ENCODE results near the gene CHD3. TPM values are rescaled to one million over a fixed set of nuclear protein-coding genes. Genes with fewer than 3 reads are reported as not detected.

The CHD3 gene
- polyA plus RNA-seq, 2 of the 4 experiments (the other 2 are of a cell fraction) = 56.3 to 111 TPM

GRCh38 chr17:7889166-7889955 lies 772 bp downstream of the CHD3 start (continued):
- 0 out of 3 replicates have a peak, but pooled peaks have one; percentile 24 for TF ChIP-seq BCL3 (IDR thresholded peaks at IDR 0.05)
- TF ChIP-seq TFCP2L1 (CRISPR knock-in tag; IDR thresholded peaks at IDR 0.05) = no peak
- no peak for TF ChIP-seq CBX8 (IDR thresholded peaks at IDR 0.05)
- peak; percentile 19 to 34; a peak in 2 of 5 replicates for TF ChIP-seq RAD21 (conservative IDR thresholded peaks at IDR 0.05 in 1 of 2, IDR thresholded peaks at IDR 0.05 in 1 of 2)
- no peak for TF ChIP-seq HOXA7 (CRISPR knock-in tag; IDR thresholded peaks at IDR 0.05)
- no peak for TF ChIP-seq NR3C1 (IDR thresholded peaks at IDR 0.05)
- no peak for TF ChIP-seq CBX2 (IDR thresholded peaks at IDR 0.05; ENCODE audit: borderline replicate concordance, low read depth)
- TF ChIP-seq POLR2AphosphoS2 (conservative IDR thresholded peaks at IDR 0.05; ENCODE audit: low read length) = no peak
- no peak for TF ChIP-seq ZSCAN20 (CRISPR knock-in tag; IDR thresholded peaks at IDR 0.05)
- TF ChIP-seq ZFP36 (IDR thresholded peaks at IDR 0.05; ENCODE audit: borderline replicate concordance, partially characterized antibody) = no peak
- TF ChIP-seq FOXS1 (CRISPR knock-in tag; IDR thresholded peaks at IDR 0.05) = no peak
- no peak for TF ChIP-seq BHLHE40 (IDR thresholded peaks at IDR 0.05; ENCODE audit: low read depth, low read length)
- TF ChIP-seq JUN (IDR thresholded peaks at IDR 0.05) = 0 out of 5 replicates have a peak, but pooled peaks of 1 of the 2 experiments have one; percentile 38
- TF ChIP-seq MYC (IDR thresholded peaks at IDR 0.05; ENCODE audit: borderline replicate concordance, low read length) = 0 out of 2 replicates have a peak, but pooled peaks have one; percentile 39
- TF ChIP-seq EP300 (IDR thresholded peaks at IDR 0.05) = no peak
- peak; percentile 77 for TF ChIP-seq MAX (IDR thresholded peaks at IDR 0.05)
- TF ChIP-seq EHMT2 (IDR thresholded peaks at IDR 0.05; ENCODE audit: low read depth) = no peak
- TF ChIP-seq HMGXB4 (CRISPR knock-in tag; IDR thresholded peaks at IDR 0.05; ENCODE audit: borderline replicate concordance) = no peak
- TF ChIP-seq MAZ (IDR thresholded peaks at IDR 0.05; ENCODE audit: borderline replicate concordance, low read depth, low read length) = no peak
- no peak for TF ChIP-seq RFX5 (IDR thresholded peaks at IDR 0.05)
- TF ChIP-seq KDM1A (IDR thresholded peaks at IDR 0.05; ENCODE audit: low read depth) = no peak
- TF ChIP-seq, protein P1, sequence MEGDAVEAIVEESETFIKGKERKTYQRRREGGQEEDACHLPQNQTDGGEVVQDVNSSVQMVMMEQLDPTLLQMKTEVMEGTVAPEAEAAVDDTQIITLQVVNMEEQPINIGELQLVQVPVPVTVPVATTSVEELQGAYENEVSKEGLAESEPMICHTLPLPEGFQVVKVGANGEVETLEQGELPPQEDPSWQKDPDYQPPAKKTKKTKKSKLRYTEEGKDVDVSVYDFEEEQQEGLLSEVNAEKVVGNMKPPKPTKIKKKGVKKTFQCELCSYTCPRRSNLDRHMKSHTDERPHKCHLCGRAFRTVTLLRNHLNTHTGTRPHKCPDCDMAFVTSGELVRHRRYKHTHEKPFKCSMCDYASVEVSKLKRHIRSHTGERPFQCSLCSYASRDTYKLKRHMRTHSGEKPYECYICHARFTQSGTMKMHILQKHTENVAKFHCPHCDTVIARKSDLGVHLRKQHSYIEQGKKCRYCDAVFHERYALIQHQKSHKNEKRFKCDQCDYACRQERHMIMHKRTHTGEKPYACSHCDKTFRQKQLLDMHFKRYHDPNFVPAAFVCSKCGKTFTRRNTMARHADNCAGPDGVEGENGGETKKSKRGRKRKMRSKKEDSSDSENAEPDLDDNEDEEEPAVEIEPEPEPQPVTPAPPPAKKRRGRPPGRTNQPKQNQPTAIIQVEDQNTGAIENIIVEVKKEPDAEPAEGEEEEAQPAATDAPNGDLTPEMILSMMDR (IDR thresholded peaks at IDR 0.05) = no peak; the same call in 2 of the 3 replicates
- TF ChIP-seq, protein P2, sequence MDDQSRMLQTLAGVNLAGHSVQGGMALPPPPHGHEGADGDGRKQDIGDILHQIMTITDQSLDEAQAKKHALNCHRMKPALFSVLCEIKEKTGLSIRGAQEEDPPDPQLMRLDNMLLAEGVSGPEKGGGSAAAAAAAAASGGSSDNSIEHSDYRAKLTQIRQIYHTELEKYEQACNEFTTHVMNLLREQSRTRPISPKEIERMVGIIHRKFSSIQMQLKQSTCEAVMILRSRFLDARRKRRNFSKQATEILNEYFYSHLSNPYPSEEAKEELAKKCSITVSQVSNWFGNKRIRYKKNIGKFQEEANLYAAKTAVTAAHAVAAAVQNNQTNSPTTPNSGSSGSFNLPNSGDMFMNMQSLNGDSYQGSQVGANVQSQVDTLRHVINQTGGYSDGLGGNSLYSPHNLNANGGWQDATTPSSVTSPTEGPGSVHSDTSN (IDR thresholded peaks at IDR 0.05) = peak; percentile 56; the same call in 1 of the 2 replicates
- TF ChIP-seq TP53 (CRISPR knock-in tag; IDR thresholded peaks at IDR 0.05) = no peak
- no peak for TF ChIP-seq PHF8 (IDR thresholded peaks at IDR 0.05; ENCODE audit: borderline replicate concordance, low read depth)
- TF ChIP-seq CHD2 (IDR thresholded peaks at IDR 0.05; ENCODE audit: low read length, partially characterized antibody) = no peak
- TF ChIP-seq NPAS2 (CRISPR knock-in tag; IDR thresholded peaks at IDR 0.05; ENCODE audit: borderline replicate concordance) = no peak
- peak; percentile 67 for TF ChIP-seq GATA3 (IDR thresholded peaks at IDR 0.05; ENCODE audit: borderline replicate concordance)
- no peak for TF ChIP-seq RARB (CRISPR knock-in tag; IDR thresholded peaks at IDR 0.05)
- no peak for TF ChIP-seq CEBPB (IDR thresholded peaks at IDR 0.05)
- TF ChIP-seq HOXB5 (CRISPR knock-in tag; IDR thresholded peaks at IDR 0.05) = no peak
- TF ChIP-seq ZC3H11A (IDR thresholded peaks at IDR 0.05) = no peak
- no peak for TF ChIP-seq ZNF302 (CRISPR knock-in tag; IDR thresholded peaks at IDR 0.05)
- no peak for TF ChIP-seq MAFK (IDR thresholded peaks at IDR 0.05; ENCODE audit: partially characterized antibody)
- TF ChIP-seq, protein P3, sequence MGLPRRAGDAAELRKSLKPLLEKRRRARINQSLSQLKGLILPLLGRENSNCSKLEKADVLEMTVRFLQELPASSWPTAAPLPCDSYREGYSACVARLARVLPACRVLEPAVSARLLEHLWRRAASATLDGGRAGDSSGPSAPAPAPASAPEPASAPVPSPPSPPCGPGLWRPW (IDR thresholded peaks at IDR 0.05) = no peak
- TF ChIP-seq JUNB (IDR thresholded peaks at IDR 0.05) = no peak
- 0 out of 2 replicates have a peak, but pooled peaks have one; percentile 25 for TF ChIP-seq E2F6 (IDR thresholded peaks at IDR 0.05; ENCODE audit: borderline replicate concordance, low read depth)
